Measurements from ENCODE around the gene TM4SF1. TPM values are rescaled to one million over a fixed set of nuclear protein-coding genes. Genes with fewer than 3 reads are reported as not detected.

The TM4SF1 gene
- total RNA-seq, 2 donors from 2014 or later: 92.0 to 142 TPM

DNA sequence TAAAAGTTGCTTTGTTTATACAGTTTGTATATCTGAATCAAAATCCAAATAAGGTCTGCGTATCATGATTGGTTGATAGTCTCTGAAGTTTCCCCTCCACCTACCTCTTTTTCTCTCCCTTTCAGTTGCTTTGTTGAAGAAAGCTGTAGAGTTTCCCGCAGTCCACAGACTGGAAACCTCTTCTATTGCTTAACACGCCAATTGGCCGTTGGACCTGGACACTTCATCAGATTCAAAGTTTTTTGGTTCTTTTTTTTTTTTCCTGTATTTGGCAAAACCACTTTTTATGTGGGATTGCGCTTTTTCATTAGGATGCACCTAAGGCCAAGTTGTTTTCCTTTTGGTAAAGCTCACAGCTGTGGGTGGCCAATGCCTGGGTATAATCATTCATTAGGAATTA, 14.5 kb upstream of the TM4SF1 start:
- TF ChIP-seq POLR2A (IDR thresholded peaks at IDR 0.05): no peak
- TF ChIP-seq POLR2AphosphoS5 (IDR thresholded peaks at IDR 0.05): no peak
- TF ChIP-seq, protein P1, sequence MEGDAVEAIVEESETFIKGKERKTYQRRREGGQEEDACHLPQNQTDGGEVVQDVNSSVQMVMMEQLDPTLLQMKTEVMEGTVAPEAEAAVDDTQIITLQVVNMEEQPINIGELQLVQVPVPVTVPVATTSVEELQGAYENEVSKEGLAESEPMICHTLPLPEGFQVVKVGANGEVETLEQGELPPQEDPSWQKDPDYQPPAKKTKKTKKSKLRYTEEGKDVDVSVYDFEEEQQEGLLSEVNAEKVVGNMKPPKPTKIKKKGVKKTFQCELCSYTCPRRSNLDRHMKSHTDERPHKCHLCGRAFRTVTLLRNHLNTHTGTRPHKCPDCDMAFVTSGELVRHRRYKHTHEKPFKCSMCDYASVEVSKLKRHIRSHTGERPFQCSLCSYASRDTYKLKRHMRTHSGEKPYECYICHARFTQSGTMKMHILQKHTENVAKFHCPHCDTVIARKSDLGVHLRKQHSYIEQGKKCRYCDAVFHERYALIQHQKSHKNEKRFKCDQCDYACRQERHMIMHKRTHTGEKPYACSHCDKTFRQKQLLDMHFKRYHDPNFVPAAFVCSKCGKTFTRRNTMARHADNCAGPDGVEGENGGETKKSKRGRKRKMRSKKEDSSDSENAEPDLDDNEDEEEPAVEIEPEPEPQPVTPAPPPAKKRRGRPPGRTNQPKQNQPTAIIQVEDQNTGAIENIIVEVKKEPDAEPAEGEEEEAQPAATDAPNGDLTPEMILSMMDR (IDR thresholded peaks at IDR 0.05): no peak
- 73% methylated on average over 5 of the region's 5 CpGs for WGBS
- intact Hi-C loops (cut with DNase I): no loop called here

DNA sequence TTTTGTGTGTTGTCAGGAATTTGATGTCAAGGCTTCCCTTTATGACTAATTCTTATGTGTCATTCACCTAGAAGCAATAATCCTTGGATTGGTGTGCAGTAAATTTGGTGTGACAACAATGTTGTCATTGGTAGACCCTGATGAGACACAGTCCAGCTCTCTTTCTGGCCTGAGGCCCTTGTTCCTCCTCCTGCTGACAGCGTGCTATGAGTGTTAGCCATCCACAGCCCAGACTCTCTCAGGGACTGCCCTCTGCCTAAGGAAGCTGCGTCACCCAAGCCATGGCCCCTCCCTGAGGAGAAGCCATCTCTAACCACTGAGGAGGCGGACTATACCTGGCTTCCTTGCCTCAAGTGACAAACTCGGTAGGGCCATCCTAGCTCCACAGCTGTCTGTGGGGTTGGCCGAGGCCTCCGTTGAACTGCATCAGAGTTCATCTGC, 13.3 kb upstream of the TM4SF1 start:
- no peak for DNase-seq (ENCODE audit: low spot score)
- H3K36me3 ChIP-seq: no peaks in the 10 kb centered on the region
- H3K4me1 ChIP-seq (replicated peaks): peaks cover 10% of the 10 kb centered on the region
- intact Hi-C loops (cut with DNase I): no loop called here
- H3K4me3 ChIP-seq: no peak overlapping the region
- 86% methylated on average over 6 of the region's 6 CpGs for WGBS
- TF ChIP-seq POLR2A (IDR thresholded peaks at IDR 0.05) (no peak), POLR2AphosphoS5 (IDR thresholded peaks at IDR 0.05) (no peak)
- TF ChIP-seq, protein P1 (IDR thresholded peaks at IDR 0.05): no peak
- H3K27ac ChIP-seq: no peak overlapping the region
- H3K9me3 ChIP-seq: no peaks in the 10 kb centered on the region
- no peaks in the 10 kb centered on the region for H3K27me3 ChIP-seq (replicated peaks; ENCODE audit: insufficient read depth)

More for the DNA sequence above, 14.5 kb upstream of the TM4SF1 start:
- no peak overlapping the region for H3K4me3 ChIP-seq
- H3K27ac ChIP-seq: no peak overlapping the region
- no peaks in the 10 kb centered on the region for H3K36me3 ChIP-seq
- no peaks in the 10 kb centered on the region for H3K9me3 ChIP-seq
- H3K4me1 ChIP-seq (replicated peaks): peaks cover 10% of the 10 kb centered on the region
- H3K27me3 ChIP-seq (replicated peaks; ENCODE audit: insufficient read depth): no peaks in the 10 kb centered on the region
- no peak for DNase-seq (ENCODE audit: low spot score)

DNA sequence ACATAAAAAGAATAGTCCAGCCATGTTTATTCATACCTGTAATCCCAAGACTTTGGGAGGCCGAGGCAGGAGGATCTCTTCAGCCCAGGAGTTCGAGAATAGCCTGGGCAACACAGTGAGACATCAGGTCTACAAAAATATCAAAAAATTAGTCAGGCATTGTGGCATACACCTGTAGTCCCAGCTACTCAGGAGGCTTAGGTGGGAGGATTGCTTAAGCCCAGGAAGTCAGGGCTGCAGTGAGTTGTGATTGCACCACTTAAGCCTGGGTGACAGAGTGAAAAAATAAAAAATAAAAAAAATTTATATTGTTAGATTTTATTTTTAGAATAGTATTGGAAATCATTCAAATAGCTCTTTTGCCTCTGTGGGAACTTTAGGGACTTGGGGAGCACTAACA, 12.8 kb upstream of the TM4SF1 start:
- 89% methylated on average over 2 of the region's 2 CpGs for WGBS
- Histone ChIP-seq H3K36me3 (no peaks in the 10 kb centered on the region), H3K4me1 (replicated peaks) (peaks cover 10% of the 10 kb centered on the region), H3K4me3 (no peak overlapping the region), H3K9me3 (no peaks in the 10 kb centered on the region), H3K27ac (no peak overlapping the region), H3K27me3 (replicated peaks; ENCODE audit: insufficient read depth) (no peaks in the 10 kb centered on the region)
- intact Hi-C loops (cut with DNase I): no loop called here
- DNase-seq (ENCODE audit: low spot score): no peak
- TF ChIP-seq POLR2A (IDR thresholded peaks at IDR 0.05) (no peak), POLR2AphosphoS5 (IDR thresholded peaks at IDR 0.05) (no peak)
- TF ChIP-seq, protein P1 (IDR thresholded peaks at IDR 0.05): no peak

DNA sequence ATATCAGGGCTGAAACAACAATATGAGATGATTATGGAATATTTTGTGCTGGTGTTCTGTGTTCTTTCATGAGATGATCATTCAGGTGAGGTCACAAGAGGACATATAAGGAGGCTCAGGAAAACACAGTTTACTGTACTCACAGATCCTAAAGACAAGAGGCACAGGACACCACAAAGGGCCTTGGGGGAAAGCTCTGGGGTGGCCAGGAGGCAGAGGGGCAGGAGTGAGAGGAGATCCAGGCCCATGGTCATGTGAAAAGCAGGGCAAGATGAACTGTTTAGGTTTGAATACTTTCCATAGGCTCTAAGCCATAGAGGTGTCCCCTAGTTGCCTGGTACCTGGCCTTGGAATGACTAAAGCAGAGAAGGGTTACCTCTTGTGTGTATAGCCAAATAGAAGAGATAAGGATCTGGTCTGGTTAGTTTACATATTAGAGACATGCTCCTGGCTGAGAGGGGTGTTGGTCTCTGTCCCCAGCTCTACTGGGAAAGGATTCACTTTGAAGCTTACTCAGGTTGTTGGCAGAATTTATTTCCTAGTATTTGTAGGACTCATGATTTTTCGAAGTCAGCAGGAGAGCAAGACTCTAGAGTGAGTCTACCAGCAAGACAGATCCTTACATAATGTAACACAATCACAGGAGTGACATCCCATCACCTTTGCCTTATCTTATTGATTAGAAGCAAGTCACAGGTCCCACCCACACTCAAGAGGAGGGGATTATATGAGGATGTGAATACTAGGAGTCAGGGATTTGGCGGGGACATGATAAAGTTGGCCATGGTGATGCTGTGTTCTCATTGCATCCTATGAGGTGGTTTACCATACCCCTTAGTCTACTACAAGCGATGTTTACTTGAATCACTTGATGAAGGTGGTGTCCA, 11.3 kb upstream of the TM4SF1 start:
- intact Hi-C loops (cut with DNase I): no loop called here
- Histone ChIP-seq H3K9me3 (no peaks in the 10 kb centered on the region), H3K36me3 (no peaks in the 10 kb centered on the region), H3K27ac (peak overlapping the region; percentile 61 to 71), H3K27me3 (replicated peaks; ENCODE audit: insufficient read depth) (no peaks in the 10 kb centered on the region), H3K4me3 (no peak overlapping the region), H3K4me1 (replicated peaks) (peaks cover 10% of the 10 kb centered on the region)
- DNase-seq (ENCODE audit: low spot score): no peak
- peak; percentile 46 for TF ChIP-seq POLR2AphosphoS5 (IDR thresholded peaks at IDR 0.05)
- TF ChIP-seq, protein P1 (IDR thresholded peaks at IDR 0.05): no peak
- no peak for TF ChIP-seq POLR2A (IDR thresholded peaks at IDR 0.05)
- 79% methylated on average over 3 of the region's 3 CpGs for WGBS

DNA sequence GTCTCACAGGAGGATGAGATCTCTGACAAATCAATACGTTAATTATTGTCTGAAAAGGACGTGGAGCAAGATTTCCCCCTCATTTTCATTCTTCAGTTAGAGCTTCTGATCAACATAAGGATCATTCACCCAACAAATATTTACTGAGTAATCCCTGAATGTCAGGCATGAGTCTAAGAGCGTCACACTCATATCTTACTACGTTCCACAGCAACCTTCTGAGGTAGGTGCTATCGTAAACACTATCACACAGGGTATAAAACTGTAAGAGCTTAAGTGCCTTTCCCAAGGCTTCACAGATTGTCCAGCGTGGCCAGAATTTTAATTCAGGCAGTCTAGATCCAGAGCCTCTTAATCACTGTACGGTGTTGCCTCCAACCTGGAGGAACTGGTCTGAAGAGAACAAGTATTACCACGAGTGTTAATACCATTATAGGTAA, 10.6 kb upstream of the TM4SF1 start:
- Histone ChIP-seq H3K36me3 (no peaks in the 10 kb centered on the region), H3K9me3 (no peaks in the 10 kb centered on the region), H3K4me3 (no peak overlapping the region), H3K27me3 (replicated peaks; ENCODE audit: insufficient read depth) (no peaks in the 10 kb centered on the region), H3K4me1 (replicated peaks) (peaks cover 10% of the 10 kb centered on the region), H3K27ac (peak overlapping the region; percentile 61 to 71)
- intact Hi-C loops (cut with DNase I): no loop called here
- 77% methylated on average over 8 of the region's 8 CpGs for WGBS
- TF ChIP-seq, protein P1 (IDR thresholded peaks at IDR 0.05): no peak
- TF ChIP-seq POLR2AphosphoS5 (IDR thresholded peaks at IDR 0.05) (no peak), POLR2A (IDR thresholded peaks at IDR 0.05) (no peak)
- DNase-seq (ENCODE audit: low spot score): no peak

Data from prostate gland (tissue), 2 donors.